GM19455 (cell line): ENCODE results near the gene MX2.
"Not testable (repeated sequence)": the region's sequence is repeated elsewhere in the genome, so short reads cannot be mapped to it uniquely, and the experiment has no call there.

Source experiments
- ATAC-seq: cut with Tn5 transposase; IDR thresholded peaks from one replicate; pipeline ENCODE4 v1.9.1; 2021; ENCODE audit not compliant: unreplicated experiment

The MX2 gene, protein sequence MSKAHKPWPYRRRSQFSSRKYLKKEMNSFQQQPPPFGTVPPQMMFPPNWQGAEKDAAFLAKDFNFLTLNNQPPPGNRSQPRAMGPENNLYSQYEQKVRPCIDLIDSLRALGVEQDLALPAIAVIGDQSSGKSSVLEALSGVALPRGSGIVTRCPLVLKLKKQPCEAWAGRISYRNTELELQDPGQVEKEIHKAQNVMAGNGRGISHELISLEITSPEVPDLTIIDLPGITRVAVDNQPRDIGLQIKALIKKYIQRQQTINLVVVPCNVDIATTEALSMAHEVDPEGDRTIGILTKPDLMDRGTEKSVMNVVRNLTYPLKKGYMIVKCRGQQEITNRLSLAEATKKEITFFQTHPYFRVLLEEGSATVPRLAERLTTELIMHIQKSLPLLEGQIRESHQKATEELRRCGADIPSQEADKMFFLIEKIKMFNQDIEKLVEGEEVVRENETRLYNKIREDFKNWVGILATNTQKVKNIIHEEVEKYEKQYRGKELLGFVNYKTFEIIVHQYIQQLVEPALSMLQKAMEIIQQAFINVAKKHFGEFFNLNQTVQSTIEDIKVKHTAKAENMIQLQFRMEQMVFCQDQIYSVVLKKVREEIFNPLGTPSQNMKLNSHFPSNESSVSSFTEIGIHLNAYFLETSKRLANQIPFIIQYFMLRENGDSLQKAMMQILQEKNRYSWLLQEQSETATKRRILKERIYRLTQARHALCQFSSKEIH

GRCh38 chr21:41361786-41362604 is at the start of gene MX2:
TSS of gene MX2 (plus strand) at chr21:41362027. CDS start at chr21:41376907, 14,880 bp downstream.
- peak; percentile 53 for ATAC-seq

- ATAC-seq, result not testable (repeated sequence)
These were observed 48.3 kb upstream of the MX2 start for GRCh38 chr21:41313285-41314164.

DNA sequence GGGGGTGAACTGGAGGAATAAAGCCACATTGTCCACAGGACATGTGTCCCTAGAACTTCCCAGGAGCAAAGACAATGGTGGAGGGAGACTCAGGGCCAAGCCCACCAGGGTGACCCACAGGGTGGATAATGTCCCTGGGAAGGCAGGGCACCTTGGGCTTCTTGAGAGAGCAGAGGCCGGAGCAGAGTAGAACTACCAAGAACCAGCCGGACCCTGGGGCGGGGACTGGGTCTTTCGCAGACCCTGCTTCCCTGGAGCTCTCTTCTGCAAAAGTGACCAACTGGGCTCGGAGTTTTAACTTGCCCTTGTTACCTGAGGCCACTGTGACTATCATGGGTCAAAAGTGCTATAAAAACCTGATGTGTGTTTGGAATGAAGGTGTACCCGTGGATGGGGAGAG is 46.1 kb upstream of the MX2 start:
- no peak for ATAC-seq

GRCh38 chr21:41316200-41317062 is 45.4 kb upstream of the MX2 start, which contains the start of gene FAM3B:
TSS of gene FAM3B (plus strand) at chr21:41316801. CDS start at chr21:41316880, 79 bp downstream.
- no peak for ATAC-seq

GRCh38 chr21:41317063-41317392 is 44.8 kb upstream of the MX2 start:
- ATAC-seq, result no peak

DNA sequence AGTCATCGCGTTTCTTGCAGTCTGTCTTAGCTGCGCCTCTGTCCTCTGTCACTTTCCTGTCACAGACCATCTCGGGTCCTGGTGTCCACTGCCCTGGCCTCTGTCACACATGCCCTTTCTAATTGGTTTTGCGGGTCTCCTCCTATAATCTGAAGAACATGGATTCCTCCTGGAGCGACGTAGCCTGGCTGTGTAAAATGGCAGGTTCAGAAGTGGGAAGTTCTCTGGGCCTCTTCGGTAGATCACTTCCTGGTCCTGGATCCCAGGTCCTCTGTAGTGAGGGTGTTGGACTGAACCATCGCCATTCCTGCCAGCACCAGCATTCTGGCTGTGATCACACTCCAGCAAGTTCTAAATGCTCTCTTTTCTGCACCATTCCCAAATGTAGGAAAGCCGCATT is 44.4 kb upstream of the MX2 start:
- ATAC-seq, result no peak

DNA sequence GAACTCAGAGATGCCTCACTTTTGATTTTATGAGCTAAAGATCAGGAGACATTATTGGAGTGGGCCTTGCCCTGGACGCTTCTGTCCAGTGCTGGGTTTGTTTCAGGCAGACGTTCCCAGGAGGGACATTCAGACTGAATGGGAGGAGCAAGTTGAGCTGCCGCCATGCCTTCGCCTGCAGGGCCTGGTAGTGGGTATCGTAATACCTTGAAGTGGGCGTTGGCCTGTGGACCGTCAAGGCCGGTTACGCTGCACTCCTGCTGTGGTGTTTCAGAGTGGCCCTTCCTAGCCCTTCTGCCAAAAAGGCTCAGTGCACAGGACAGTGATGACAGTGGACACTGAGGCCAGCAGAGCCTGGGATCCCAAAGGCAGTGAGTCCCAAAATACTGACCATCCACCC is 43.6 kb upstream of the MX2 start:
- ATAC-seq, result no peak

DNA sequence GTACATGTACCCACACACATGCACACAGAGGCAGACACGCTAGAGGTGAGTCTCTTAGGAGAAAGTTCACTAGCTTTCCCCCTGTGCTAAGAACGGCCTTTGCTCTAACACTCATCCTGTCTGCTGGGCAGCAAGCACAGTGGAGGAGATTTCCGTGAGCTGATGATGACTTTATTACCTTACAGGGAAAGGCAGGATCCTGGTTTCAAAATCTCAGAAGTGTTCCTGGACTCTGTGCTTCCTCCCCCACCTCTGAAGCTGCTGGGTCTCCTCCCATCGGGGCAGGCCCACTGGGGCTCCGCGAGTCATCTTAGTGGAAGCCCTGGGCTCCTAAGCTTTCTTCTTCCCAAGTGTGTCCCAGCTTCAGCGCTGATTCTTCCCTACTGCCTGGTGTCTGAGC is 42.6 kb upstream of the MX2 start:
- no peak for ATAC-seq

DNA sequence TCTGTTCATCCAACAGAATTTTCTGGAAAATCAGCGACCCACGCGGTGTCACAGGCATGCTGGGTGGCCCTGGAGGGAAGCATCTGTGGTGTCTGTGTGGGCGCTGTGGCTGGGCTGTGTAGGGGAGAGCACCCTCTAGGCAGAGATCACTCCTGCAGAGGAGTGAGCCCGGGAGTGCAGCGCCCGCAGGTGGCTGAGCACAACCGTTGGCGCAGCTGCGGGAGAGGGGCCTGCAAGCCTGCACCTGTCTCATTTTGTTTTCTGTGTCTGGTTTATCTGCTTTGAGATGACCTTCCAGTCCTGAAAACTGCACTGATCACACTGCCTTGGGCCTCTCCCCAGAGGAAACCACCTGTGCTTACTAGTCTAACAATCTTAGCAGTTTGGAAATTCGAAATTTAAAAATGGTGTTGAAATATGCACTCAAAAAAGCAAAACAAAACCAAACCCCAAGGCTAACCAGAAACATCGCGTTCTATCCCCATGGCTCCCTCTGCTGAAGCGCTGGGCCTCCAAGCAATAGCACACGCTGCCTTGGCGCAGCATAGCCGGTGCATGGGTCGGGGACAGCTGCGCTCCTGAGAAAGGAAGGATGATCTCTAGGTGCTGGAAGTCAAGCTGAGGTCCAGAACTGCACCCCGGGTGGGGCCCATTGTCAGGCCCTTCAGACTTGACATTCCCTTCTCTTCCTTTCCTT is 40.5 kb upstream of the MX2 start:
- ATAC-seq, result no peak

GRCh38 chr21:41321908-41322495 is 39.8 kb upstream of the MX2 start:
- ATAC-seq, result no peak

DNA sequence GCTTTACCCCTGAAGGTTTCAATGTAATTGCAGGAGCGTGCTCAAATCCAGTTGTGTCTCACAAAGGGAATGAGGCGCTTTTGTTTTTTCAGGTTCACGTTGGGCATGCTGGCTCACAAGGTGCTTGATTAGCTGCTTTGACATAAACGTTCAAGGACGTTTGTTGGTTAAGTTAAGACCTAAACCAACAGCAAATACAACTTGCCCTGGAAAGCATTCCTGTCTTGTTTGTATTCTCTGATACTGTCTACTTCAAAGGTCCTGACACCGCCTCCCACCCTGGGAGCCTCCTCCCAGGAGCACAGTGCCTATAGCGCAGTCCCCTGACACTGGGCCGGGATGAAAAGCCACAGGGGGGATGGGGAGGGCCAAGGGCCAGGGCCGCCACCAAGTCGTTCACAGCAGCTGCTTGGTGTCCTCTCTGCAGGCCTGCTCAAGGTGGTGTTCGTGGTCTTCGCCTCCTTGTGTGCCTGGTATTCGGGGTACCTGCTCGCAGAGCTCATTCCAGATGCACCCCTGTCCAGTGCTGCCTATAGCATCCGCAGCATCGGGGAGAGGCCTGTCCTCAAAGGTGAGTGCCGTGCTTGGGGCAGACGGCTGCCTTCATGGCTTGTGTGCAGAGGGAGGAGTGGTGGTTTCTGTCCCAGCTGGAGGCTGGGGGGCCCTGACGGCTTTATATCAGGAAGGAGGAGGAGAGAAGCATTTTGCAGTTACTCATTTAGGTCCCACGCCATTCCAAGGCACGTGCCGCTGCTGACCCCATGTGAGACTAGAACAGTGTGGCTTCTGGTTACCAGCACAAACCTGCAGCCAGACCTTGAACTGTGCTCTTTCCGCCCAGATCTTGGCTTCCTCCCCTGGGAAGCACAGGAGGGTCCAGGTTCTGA is 39.1 kb upstream of the MX2 start:
- no peak for ATAC-seq

DNA sequence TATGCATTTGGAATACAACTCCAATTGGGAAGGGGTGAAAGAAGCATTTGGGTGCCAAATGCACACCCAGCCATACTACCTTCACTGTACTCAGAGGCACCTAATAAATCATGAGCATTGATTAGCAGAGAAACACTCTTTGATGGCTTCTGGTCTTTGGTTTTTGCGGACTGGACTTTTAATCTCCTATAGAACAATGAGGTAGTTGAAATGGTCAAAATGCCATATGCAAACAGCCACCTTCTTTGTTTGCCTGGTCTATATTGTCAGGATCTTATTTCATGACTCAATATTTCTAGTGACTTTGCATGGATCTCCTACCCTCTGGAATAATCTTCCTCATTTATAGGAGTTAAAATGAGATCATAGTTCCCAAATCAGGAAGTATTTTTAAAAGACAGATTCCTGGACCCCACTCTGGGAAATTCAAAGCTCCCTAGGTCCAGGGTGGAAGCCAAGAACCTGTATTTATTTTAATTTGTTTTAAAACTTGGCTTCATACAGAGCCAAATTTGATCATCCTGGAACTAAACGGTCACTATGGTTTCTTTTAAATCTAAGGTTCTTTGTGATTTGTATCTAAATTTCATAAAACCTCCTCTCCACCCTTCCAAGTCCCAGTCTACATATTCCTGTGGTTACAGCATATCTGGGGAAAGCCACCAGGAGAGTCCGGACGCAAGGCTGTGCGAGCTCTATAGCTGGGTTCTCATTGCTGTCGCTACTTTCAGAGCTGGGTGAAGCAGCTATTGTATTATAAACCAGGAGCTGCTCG is 36.5 kb upstream of the MX2 start:
- no peak for ATAC-seq

DNA sequence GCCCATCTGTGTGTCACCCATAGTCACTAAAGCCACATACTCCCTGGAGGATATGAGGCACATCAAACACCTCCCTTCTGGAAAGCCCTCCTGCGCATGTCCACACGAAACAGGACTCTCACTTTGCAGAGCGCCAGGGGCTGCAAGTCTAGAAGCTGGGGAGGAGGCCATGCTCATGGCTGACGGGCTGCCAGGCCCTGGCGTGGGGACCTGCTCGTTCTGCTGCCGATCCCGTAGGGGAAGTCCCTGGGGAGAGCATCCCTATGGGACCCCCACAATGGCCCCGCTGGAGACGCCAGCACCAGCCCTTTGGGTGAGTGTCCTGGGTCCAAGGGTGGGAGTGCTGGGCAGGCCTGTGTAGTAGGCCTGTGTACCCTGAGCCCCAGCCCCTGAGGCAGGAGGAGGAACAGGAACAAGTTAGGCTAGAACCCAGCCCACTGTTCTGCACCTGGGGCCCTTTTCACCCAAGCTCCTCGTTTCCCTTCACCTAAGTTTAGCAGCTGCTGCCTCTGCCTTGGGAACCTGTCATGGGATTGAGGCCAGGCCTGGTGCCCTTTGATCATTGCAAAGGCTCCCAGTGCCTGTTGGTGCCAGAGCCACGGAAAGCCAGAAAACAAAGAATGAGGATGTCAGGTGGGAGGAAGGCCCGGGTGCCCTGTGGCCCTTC is 35.3 kb upstream of the MX2 start:
- no peak for ATAC-seq

DNA sequence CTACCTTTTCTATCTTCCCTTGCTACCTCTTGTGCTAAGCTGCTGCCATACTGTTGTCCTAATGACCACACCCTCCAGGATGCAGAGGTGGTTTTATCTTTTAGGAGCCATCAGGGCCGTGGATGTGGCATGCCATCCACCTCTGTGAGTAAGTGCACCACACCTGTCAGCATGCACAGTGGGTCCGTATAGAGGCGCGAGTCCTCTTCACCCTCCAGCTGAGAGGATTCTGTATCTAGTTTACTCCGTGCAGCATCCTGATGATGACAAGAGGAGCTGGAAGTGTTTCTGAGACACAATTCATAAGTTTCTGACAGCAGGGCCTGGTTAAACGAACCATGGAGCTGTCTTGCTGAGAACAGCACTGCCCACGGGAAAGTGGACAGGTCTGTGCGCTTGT is 34.1 kb upstream of the MX2 start:
- ATAC-seq, result no peak

DNA sequence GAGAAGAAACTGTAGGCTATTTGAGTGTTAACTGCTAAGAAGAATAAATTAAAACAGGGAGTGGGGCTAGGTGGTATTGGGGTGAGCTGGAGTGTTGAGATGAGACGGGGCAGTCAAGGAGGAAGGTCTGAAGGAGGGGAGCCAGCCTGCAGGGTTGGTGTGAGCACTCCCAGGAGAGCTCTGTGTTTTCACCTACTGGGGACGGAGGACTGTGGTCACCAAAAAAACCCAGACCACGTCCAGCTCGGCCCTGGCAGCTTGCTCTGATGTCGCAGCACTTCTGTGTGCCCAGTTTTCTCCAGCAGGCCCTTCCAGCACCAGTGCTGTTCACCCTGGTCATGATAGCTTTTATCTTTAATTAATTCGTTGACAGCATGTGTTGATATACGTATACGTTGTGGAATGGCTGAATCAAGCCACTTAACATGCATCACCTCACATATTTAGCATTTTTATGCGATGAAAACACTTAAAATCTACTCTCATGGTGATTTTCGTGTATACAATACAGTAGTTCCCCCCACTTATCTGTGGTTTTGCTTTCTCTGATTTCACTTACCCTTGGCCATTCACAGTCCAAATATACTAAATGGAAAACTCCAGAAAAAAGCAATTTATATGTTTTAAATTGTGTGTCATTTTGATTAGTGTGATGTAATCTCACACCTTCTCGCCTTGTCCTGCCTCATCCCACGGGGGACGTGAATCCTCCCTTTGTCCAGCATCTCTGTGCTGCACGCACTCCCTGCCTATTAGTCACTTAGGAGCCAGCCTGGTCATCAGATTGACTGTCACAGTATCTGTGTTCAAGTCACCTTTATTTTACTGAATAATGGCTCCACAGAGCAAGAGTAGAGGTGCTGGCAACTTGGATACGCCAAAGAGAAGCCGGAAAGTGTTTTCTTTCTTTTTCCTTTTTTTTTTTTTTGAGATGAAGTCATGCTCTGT is 32.9 kb upstream of the MX2 start:
- no peak for ATAC-seq
